NCI-H128 (cell line): ENCODE measurements around the gene NFYA.
A peak's percentile ranks its signal among the peaks of the same experiment; 100 is the strongest.

ENCODE experiments used
- DNase-seq: peaks from one replicate; lab custom pipeline; 2025; ENCODE audit not compliant: unreplicated experiment; lab: John Stamatoyannopoulos, UW

NFYA gene

DNA sequence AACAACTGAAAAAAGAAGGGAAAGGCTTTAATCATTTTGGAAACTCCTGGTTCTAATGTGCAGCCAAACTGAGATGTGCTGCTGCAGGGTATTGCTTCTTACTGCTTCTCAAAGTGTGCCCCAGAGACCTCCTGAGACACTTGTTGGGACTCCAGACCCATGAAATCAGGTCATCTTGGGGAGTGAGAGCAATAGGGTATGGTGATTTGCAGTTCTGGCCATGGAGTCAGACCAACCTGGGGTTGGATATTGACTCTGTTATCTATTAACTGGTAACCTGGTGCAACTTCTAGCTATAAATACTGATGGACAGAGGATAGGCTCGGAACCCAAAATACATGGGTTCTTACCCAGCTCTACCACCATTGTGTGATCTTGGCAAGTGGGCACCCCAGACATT lies 26.7 kb upstream of the NFYA start:
- no peak for DNase-seq

DNA sequence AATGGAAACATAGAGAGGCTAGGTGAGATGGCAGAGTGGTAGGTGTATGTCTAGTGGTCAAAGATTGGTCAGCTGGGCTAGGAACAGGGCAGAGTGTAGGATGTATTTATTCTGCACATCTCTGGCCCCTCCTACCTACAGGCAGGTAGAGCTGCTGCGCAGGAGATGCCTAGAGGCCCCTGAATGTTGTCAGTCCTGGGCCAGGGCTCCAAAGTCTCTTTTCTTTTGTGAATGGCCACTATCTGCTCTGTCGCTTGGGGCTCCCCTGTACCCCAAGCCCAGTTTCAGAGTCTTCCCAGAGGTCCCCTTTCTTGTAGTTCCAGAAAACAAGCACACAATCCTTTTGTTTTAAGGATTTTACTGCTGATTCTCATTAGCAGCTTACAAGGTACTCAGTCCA lies 25.5 kb upstream of the NFYA start:
- no peak for DNase-seq

DNA sequence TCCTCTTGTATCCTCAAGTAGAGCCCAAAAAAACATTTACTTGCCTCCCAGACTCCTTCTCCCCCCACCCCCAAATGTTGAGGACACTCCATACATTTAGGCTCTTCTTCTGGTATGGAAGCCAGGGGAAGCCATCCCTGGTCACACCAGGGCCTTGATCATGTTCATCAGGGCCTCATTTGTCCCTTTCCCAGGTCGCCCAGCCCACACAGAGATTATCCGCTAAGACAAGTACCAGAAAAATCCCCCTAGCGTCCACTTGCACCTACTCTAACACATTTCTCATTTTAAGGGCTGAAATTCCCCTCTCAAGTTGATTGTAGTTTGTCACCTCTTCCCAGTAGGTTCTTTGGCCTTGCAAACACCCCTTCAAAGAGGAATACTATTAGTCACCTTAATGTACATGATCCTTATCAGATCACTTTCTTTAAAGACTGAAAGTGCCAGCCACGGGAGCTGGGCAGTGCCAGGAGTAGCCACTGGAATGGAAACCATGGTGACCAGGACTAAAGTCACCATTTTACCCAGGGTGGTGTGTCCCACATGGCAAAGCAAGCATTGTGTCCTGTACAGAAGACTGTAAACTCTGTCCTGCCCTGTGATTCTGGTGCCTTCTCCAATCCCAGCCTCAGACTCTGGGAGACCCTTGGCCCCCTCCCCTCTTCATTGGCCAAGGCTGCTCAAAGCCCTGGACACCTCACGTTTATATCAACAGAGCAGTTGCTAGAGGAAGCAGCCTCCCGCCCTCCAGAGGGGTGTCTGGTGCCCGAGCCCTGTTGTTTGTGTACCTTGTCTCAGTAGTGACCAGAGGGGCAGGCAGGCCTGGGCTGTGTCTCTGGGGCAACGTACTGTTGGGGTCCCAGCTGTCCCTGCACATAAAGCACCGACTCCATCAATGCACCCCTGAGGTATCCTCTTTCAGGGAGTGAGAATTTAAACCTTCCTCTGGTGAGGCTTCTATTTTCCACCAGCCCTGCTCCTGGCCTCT lies 24.7 kb upstream of the NFYA start:
- no peak for DNase-seq

DNA sequence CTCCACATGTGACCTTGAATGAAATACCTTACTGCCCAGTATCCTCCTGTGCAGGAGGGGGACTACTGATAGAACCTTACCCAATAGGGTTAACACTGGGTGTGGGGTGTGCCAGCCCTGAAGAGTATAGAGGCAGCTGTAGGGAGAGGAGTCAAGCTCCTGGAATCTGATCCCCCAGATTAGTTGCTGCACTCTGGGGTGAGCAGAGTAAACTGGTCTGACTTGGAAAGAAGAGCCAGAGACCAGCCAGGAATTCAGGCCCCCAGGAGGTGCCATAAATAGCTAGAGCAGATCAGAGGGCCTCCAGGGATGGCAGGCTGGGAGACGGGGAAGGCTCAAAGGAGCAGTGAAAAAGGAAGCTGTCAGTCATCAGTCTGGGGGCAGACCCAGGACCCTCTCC lies 23.3 kb upstream of the NFYA start:
- DNase-seq: no peak

DNA sequence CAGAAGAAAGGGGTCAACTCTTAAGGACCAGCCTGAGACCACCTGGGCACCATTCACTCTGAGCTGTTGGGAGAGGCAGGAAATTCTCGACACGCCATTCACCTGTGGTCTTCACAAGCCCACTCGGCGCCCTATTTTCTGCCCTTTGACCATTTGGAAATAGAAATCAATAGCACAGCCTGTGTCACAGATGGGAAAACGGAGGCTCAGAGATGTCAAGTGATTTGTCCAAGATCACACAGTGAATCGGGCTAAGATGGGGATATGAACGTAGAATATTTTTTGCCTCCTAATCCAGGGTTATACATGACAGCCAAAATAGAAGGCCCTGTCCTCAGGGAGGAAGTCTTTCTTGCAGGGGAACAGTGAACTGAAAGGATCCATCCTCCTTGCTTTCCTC lies 22.8 kb upstream of the NFYA start:
- DNase-seq: no peak

DNA sequence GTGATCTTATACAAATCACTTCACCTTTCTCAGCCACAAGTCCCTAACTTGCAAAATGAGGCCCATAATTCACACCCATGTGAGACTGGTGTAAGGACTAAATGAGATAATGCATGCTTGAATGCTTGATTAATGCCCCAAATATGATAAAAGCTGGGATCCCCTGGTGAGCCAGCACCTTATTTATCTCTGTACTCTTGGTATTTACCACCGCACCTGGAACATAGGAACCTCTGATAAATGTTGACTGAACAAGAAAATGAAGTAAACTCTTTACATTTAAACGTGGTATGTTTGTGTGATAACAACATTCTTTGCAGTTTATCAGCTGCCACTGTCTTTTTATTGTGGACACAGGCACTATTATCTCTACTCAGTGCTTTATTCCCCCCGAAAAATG lies 22.2 kb upstream of the NFYA start:
- DNase-seq: no peak

DNA sequence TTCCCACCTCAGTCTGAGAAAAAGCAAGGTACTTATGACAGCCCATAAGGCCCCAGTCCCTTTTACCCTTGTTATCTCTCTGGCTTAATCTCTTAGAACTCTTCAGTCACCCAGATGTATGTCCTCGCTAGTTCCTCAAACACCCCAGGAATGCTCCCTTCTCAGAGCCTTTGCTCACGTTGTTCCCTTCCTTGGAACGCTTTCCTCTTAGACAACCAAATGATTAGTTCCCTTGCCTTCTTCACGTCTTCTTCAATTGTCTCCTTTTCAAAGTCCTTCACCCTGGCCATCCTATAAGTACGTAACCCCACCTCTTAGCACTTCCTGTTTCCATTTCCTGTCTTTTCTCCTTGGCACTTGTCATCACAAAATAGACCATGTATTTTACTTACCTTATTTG lies 20.9 kb upstream of the NFYA start:
- DNase-seq: no peak

DNA sequence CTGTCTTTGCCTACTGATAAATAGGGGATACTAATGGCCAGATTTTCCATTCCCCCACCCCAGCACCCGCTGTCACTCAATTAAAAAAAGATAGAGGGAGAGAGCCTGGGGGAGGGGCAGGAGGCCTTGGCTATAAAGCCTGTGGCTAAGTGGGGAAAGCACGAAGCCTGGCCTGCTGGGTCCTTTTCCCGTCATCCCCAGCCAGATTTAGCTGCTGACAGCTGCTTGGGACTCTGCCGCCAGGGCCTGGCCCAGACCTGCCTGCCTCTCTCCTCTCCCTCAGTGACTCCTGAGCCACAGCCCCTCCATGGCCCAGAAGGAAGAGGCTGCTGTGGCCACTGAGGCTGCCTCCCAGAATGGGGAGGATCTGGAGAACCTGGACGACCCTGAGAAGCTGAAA lies 19.7 kb upstream of the NFYA start, which contains the start of gene APOBEC2:
TSS of gene APOBEC2 (plus strand) at position 162 of the 400 bp plus-strand sequence. CDS start at position 308, 146 bp downstream.
- DNase-seq: no peak

DNA sequence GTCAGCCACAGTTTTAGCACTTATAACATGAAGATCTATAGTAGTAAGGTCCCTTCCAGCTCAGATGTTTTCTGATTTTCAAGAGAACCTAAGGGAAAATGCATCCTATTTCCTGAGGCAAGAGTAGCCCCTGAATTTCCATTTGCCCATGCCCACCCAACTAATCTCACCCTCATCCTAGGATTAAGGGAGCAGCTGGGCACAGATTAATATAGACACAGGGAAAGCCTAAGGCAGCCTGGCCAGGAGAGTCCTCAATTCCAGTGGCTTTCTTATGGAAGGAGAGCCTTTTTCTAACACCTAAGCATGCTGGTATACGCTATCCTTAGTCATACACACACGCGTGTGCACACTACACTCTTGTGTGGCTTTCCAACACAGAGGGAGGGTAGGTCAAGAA lies 18.3 kb upstream of the NFYA start:
- no peak for DNase-seq

DNA sequence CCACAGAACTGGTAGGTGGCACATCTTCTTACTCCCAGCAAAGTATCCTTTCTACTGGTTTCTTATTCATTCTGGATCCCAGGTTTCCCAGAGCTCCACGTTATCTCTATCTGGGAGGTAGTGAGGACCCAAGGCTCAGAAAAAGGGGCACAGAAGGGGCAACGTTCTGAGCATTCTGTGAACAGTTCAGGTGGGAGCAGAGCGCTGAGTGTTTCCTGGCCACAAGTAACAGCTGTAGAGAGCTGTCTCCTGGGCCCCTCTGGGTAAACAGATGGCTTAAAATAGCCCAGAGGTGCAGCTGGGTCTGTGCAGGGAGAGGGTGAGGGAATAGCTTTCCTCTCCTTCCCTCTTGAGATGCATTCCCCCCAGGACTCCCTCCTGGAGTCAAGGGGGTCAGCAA lies 17.6 kb upstream of the NFYA start:
- DNase-seq: no peak

DNA sequence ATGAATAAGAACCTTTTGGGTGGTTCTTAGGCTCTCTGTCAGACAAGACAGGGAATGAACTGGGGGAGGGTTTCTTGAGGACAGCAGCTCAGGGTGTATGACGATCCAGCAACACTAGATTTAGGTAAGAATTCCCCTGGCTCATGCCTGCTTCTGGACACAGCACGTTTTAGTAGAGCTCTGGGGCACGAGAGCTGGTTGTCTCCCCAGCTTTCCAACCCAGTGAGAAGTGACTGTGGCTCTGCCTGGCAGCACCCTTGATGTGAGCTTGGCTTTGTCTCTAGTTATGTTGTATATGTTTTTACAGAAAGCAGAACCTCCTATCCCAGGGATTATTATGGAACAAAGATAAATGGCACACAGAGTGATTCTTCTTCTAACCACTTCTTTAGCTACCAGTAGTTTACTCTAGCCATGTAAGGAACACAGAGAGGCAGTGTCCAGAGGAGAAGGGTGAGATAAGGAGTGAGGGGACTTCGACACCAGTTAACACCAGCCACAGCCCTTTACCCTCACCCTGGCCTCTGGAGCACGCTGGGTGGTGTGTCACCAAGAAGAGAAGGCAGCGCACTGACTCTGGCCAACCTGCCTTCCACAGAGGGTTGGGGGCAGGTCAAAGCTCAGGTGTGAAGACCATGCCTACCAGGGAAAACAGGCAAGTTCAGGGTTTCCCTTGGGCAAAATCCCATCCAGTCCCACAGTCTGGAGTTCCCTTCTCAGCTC lies 15.8 kb upstream of the NFYA start:
- no peak for DNase-seq

DNA sequence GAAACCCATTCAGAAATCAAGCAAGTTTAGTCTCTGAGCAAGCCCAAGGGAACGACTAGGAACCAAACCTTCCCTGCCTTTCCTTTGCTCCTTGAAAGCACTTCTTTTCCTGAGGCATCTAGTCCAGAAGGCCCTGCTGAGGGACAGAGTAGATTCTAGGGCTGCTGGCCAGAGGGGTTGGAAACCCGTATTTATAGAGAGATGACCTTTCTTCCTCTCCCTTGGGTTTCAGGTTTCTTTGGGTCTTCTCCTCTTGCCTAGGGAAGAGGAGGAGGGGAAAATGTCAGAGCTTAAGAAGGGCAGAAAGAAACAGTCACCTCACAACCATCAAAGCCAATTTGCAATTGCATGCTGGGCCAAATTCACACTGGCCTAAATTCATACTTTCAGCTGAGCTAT lies 14.0 kb upstream of the NFYA start:
- DNase-seq: no peak

DNA sequence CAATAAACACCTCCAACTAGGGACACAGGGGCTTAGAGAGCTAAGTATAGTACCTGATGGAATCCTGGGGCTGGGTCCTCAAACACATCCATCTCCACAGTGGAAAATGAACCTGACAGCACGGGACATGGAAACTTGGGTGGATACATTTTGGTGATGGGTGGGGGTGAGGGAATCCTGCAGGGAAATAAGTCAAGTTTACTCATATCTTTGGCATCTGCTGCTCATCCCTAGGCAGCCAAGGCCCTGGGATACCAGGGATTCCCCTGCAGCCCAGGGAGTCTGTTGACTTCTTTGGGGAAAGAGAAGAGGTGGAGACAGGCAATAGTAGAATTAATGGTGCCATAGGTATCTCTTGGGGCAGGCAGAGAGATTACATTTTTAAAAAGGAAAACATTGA lies 13.2 kb upstream of the NFYA start:
- DNase-seq: no peak

DNA sequence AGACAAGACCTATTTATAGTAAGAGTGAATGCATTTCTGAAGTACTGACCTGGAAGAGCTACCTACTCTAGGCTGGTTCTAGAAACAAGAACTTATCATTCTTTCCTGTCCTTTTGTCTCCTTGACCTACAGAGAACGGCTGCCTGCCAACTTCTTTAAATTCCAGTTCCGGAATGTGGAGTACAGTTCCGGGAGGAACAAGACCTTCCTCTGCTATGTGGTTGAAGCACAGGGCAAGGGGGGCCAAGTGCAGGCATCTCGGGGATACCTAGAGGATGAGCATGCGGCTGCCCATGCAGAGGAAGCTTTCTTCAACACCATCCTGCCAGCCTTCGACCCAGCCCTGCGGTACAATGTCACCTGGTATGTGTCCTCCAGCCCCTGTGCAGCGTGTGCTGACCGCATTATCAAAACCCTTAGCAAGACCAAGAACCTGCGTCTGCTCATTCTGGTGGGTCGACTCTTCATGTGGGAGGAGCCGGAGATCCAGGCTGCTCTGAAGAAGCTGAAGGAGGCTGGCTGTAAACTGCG lies 11.5 kb upstream of the NFYA start:
- no peak for DNase-seq

DNA sequence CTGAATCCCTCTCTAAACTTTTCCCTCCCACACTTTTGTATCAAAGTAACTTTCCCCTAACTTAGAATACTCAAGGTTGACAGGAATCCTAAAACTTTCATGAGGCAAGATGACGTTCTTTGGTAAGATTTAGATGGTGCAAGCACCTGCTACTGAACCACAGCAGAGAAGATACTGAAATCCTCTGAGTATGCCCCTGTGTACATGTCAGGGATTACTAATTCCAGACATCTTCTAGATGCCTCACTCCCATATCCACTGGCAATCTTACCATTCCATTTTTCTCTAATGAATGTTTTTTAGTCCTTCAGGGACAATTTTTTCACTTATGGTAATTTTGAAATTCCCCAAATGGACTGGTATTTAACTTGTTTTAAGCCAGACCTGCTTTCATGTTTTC lies 10.7 kb upstream of the NFYA start:
- no peak for DNase-seq

DNA sequence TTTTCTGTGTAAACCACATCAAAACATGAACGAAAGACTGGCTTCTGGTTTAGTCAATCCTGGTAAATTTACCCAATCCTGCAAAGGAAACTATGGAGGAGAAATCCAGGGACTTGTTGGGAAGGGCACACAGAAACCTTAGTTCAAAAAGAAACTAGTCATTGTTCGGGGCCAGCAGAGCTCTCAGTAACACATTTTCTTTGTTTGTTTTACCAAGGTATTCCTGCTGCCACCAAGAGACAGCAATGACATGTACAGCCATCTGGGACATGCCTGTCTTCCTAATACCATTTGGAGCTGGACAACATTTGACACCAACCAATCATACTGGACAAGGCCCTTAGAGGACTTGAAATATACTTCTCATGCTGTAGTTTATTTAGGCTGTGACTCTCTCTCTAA lies 8.9 kb upstream of the NFYA start:
- DNase-seq: no peak

DNA sequence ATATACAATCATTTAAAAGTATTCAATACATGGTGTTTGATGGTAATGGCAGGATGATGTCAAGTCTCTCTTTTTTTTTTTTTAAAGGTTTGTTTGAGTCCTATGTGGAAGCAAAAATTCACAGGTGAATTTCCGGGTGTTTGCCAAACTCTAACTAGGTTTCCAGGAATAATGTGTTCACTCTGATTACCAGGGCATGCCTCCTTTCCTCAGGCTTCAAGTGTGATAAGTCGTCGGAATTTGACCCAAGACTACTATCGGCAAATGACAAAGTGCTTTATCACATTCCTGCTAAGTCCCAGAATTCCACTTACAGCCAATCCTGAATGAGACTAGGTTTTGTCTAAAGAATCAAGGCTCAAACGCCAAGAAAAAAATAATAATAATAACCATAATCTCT lies 7.9 kb upstream of the NFYA start:
- DNase-seq: no peak

DNA sequence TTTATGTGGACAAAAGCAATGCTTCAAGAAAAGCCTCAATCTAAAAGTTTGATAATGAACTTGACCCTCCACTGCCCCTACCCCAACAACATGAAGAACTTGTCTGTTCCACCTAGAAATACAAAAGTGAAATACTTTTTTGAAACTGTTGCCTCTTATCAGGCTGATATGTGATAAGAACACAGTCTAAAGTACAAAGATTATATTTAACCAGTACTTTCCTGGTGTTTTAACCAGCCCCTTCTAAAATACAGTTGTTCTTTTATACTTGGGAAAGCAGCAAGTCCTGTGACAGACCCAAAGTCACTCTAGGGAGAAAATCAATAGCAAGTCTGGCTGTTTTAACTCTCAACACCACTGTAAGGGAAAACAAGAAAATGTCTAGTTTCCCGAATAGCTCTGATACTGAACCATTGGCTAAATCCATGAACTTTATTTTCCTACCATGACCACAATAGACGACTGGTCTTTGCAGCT lies 7.2 kb upstream of the NFYA start:
- DNase-seq: no peak

DNA sequence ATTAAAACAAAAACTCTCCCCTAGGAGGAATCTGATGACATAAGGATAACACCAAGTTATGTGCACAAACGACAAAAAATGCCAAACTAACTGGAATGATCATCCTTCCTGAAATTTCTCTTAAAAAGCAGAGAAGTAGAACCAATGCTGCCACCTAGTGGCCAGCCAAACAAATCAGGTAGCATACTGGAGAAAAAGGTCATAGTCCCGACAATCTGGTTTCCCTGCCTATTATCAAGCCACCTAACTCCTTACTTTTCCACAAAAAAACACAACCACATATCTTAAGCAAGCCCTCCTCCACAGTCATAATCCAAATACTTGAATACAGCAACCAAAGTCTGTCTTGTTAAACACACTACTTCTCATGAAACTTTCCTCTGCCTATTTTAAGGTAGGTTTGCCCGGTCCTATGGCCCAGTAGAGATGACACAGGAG lies 5.9 kb upstream of the NFYA start:
- no peak for DNase-seq

DNA sequence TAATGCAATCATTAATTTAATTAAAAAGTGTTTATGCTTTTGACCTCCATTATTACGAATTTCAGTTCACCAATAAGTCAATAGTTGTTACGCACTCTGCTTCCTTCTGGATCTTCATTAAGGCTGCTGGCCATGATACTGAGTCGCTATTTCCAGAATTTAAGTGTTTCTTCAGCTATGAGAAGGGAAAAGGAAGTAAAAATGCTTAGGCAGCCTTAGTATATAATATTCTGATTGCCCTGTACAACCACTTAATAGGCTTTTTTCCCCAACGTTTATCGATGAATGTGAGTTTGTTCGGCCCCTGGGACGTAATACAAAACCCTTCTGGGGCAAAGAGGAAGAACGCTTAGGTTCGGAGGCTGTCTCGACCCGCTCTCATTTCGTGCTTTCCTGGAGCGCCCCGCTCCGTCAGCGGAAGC lies 1.3 kb upstream of the NFYA start:
- no peak for DNase-seq

DNA sequence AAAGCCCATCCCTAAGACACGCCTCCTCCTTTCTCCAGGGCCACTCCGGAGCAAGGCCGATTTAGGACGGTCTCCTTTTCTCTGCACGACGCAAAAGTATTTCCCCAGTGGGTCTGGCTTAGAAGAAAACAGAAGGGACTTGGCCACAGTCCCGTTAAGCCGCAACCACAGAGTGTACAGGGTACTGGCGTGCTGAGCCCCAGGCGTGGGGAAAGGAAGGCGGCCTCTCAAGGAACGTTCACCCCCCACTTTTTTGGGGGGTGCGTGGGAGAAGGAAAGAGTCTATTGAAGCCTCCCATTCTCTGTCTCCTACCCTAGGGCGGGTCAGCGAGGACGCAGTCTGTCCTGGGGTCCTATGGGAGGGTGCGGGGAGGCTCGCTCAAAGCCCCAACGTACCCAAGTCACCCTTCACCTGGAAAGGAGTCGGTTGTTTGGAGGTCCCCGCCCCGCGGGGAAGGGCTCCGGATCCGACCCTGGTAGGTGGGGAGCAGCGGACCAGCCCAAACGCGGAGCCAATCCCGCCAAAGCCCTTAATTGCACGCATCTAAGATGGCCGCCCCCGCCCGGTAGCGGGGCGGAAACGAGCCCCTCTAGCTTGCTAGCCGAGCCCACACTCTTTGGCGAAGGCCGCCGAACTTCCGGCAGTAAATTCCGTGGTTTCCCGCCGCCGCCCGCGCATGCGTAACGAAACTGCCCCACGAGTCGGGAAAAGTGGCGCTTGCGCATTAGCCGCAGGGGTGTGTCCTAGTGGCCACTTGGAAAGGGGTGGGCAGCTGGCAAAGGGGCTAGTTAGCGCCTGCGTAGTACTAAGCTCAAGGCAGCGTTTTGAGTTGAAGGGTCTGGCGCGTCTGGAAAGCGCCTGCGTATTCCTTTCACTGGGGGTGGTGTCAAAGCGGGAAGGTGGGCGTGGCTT lies 595 bp upstream of the NFYA start, which contains the start of gene OARD1:
TSS of gene OARD1 (minus strand) at position 434 of the 913 bp plus-strand sequence. CDS start 722 bp downstream, outside the sequence.
- DNase-seq: peak; percentile 100
